HG03066 (cell line): ENCODE data around the gene CFAP20.

Source experiments
- ATAC-seq: cut with Tn5 transposase; IDR thresholded peaks from one replicate; pipeline ENCODE4 v1.9.1; 2021; ENCODE audit warnings: low read depth; ENCODE audit not compliant: unreplicated experiment

Gene CFAP20

DNA sequence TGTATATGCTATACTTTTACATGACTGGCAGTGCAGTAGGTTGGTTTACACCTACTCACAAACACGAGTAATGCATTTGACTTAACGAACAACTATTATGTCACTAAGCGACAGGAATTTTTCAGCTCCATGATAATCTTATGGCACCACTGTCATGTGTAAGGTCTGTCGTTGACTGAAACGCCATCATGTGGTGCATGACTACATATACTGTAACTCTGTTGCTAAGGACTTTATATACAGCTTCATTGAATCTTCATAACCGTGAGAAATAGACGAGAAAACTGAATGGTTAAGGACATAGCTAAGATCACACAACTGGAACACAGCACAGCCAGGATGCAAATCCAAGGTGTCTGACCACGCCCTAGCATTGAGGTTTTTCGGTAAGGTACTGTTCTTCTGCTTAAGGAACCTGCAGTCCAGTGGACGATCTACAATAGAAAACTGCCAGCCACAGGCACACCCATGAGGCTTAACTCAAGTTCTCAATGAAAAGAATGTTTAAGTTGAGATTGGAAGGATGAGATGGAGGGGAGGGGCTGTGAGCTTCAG lies 3.3 kb downstream of the CFAP20 start:
- ATAC-seq = no peak

DNA sequence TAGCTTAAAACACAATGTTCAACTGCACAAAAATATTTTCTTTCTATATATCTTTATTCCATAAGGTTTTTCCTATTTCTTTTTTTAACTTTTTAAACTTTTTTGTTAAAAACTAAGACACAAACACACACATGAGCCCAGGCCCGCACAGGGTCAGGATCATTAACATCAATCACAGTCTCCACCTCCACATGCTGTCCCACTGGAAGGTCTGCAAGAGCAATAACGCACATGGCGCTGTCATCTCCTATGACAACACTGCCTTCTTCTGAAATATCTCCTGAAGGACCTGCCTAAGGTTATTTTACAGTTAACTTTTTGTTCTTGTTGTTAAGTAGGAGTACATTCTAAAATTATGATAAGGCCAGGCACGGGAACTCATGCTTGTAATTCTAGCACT lies 4.1 kb downstream of the CFAP20 start:
- no peak for ATAC-seq

DNA sequence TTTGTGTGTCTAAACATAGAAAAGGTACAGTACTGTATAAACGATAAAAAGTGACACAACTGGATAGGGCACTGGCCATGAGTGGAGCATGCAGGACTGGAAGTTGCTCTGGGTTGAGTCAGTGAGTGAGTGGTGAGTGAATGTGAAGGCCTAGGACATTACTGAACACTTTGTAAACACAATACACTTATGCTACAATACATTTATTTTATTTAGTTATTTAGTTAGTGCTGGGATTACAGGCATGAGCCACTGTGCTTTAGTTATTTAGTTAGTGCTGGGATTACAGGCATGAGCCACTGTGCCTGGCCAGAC lies 4.6 kb downstream of the CFAP20 start:
- ATAC-seq = no peak

DNA sequence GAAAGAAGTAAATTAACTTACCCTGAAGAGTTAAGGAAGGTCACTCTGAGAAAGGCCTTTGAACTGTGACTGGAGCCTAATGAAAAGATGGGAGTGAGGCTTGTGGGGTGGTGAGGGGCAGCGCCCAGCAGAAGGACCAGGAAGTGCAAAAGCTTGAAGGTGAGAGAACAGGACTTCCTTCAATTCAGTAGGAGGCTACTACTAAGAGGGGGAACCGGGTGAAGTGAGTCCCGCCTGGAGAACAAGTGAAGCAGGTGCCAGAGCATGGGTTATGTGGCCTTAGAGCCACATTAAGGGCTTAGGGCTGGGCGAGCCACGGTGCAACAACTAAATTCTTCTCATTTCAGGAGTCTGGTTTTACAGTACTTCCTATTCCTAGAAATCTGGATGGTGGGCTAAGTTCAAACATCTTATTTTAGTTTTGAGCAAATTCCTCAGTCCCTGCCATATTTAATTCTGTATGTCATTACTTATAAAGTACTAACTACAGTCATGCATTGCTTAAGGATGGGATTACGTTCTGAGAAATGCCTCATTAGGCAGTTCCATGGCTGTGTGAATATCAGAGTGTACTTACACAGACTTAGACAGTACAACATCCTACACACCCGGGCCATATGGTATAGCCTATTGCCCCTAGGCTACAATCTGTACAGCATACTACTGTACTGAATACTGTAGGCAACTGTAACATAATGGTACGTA lies 5.1 kb downstream of the CFAP20 start:
- no peak for ATAC-seq

DNA sequence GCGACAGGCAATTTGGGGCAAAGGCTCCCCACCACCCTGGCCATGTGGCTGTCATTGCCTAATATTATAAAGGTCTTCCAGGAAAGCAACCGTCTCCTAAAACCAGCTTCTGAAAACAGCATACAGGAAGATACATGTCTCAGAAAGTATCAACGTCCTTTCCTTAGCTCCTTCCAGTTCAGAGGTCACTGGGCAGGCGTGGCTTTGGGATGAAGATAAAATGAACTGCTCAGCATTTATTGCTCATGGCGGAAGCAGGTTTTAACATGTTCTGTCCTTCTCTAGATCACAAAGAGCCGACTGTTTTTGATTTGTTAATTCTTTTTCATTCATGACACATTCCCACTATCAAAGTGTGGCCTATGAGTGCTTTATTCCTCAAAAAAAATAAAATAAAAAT lies 8.0 kb downstream of the CFAP20 start:
- no peak for ATAC-seq

DNA sequence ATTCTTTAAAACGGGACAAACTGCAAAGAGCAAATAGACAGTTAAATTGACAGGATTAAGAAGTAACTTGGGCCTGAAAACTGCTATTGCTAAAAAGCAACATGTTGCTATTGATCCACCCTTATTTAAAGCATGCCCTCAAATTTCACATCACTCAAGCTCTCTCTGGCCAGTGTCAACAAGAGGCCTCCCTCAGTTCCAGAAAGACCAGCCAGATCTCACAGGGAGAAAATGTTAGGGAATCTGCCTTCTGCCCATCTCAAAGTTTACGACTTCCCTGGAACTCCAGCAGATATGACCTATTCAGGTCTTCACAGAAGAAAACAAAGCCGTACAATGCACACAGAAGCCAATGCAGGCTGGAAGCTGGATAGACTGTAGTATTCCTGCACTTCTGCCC lies 8.9 kb downstream of the CFAP20 start:
- ATAC-seq = no peak

DNA sequence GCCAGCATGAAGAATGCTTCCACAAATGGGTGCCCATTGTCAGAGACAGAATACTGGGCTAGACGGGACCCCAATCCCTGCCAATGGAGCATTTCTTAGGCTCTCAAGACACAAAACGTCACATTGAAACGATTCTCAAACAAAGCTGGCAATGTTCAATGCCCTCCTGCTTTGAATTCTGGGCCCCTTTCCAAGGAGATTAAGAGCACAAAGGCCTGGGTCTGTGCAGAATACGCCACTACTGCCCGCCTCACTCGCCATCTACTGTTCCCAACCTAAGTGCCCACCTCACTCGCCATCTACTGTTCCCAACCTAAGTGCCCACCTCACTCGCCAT lies 9.7 kb downstream of the CFAP20 start:
- ATAC-seq = no peak

DNA sequence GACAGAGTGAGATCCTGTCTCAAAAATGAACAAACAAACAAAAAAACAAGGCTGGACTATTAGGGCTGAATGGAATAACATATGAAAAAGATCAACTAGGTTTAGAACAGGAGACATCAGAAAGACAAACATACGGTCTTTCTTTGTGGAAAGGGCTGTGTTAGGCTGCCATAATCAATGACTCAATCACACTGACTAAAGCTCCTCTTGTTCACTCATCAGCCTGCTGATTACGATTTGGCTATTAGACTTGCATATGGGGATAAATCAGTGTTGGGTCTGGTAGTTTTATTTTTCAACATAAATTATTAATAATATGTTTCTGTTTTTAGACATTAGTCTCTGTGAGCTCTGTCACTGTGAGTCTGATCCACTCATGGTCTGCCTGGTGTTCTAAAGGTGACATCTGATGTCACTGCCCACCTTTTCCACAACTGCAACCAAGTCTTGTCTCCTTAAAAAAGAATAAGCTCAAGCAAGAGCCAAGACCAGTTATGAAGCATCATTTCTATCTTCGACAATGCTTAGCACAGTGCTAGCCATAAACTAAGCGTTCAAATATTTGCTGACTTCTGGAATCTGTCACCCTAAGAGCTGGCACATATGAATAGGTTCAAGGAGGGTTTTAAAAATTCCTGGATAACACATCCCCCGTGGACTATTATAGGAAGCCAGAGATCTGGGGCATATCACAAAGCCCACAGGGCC lies 10.2 kb downstream of the CFAP20 start:
- ATAC-seq = no peak

DNA sequence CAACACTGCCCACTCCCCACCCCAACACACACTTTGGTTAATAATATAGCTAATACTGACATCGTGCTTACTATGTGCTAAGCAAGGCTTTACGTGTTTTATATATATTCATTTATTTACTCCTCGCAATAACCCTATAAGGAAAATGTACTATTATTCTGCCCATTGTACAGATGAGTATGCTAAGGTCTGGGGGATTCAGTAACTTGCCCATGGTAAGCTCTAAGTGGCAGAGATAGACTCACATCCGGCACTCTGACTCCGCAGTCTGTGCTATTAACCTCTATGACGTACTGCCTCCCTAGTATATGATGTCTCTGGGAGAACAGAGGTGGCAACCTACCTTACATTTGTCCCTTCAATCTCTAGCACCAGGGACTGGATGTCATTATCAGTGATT lies 12.7 kb downstream of the CFAP20 start:
- ATAC-seq = no peak

DNA sequence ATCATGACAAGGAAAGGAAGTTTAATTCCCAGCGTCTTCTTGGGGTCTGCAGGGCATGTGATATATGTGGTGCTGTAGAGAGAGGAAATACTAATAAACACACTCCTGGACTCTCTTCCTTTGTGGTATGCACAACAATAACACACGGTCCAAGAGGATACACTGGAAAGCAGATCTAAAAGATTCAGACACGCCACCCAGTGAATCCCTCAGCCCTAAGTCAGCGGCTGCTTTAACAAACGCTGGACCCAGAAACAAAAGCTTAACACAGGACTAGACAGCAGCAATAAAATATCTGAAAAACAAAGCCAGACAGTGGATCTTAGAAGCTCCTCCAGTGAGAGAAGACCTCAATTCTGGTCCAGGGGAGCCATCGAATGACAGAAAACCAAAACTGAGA lies 13.1 kb downstream of the CFAP20 start:
- no peak for ATAC-seq

DNA sequence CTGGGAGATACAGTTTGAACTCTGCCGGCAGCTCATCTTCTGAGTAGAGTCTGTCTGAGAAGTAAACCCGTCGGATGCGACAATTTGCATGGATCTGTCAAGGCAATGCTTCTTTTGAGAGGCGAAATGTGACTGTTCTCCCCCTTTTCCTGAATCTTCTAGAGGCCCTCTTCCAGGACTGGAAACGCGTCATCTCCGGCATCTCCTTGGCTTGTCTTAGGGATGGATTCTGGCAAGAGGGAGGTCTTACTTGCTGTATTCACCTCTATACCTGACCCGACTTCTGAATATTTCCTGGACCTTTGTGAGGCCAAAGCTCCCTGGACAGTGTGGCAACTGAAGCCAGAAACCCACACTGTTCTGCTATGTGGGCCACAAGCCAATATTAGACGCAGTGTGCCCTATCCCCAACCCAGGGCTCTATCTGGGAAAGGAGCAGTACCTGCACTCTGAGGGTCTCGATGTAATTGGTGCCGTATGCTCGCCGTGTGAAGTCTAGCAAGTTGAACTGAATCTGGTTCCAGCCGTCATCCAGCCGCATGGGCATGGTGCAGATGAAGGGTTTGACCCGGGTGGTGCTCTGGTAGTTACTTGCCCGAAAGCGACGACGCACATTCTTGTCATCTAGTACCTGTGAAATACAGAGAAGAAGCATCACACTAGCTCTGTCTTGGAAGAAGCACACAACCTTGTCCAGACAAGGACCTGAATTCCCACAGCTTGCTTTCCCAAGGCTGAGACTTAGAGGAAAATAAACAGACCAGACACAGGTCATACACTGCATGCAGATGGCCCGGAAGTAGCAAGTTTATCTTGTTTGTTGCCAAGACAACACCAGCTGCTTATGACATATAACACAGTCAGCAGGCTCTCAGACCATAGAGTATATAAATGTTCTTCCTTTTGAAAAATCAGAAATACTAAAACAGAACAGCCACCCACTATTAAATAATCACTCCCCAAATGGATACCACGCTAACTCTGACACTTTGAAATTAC lies 14.1 kb downstream of the CFAP20 start:
- no peak for ATAC-seq

DNA sequence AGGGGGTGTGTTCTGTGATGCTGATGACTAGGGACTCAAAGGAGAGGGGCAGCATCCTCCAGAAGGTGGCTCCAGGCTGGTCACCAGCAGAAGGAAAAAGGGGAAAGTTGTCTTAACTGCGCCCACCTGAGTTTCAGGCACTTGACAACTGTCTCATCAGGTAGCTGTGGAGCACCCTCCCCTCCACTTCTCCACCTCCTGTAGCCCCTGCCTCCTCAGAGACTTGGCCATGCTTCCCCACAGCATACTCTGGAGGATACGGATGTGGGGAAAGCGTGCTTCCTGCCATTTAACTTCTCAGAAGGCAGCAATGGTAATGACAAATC lies 17.9 kb downstream of the CFAP20 start:
- ATAC-seq = no peak

DNA sequence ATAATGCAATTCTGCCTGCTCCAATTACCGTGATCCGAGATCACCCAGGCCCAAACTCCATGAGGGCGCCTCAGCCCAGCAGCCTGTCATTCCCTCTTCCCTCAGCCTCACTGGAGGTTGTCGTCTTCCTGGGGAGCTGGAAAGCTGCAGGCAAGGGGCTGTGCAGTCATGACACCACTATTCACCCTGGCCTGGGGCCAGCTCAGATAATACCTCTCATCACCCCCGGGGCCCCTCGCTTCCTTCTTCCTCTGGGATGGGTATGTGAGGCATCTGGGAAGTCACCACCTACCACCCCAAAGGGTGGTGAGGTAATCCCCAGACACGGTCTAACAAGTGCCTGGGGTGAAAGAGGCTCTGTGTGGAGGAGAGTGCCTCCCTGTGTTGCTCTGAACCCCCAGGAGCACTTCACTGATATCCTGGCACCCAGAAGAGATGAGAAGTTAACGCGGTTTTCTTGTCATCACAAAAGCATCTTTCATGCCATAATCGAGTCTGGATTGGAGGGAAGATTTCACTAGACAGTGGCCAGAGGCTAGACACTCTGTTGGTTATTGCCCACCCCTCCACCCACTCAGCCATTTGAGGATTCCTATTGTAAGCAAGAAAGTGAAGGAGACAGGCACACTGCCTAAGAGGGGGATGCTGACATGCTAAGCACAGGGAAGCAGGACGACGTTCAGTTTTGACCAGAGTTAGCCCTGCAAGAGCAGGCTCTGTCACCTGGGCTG lies 18.4 kb downstream of the CFAP20 start:
- no peak for ATAC-seq

DNA sequence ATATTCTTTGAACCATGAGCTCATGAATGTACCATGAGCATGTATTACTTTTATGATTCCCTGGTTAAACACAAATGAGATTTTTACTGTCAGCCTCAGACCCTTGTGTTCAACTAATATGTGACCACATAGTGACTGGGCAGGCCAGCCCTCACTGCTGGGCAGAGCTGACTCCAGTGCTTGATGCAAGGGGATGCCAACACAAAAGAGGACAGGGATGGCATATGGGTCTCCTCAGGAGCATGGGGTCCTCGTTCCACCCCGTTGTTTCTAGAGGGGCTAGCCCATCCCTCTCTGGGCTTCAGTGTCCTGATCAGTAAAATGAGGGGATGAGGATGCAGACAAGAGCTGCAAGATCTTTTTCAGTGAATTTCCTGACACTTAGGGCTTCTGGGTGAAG lies 19.3 kb downstream of the CFAP20 start:
- no peak for ATAC-seq

DNA sequence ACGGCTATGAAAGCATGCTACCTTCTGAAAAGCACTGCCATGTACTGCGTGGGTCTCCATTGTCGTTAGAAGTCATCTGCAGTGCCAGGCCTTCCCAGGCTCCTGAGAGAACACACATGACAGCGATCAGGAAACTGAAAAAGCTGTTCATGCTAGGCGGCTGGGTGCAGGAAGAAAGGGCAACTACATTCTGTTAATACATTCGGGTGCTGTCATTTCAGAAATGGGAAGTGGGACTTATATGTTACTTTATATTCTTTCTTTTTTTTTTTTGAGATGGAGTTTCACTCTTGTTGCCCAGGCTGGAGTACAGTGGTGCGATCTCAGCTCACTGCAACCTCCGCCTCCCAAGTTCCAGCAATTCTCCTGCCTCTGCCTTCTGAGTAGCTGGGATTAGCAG lies 19.9 kb downstream of the CFAP20 start:
- ATAC-seq = no peak

DNA sequence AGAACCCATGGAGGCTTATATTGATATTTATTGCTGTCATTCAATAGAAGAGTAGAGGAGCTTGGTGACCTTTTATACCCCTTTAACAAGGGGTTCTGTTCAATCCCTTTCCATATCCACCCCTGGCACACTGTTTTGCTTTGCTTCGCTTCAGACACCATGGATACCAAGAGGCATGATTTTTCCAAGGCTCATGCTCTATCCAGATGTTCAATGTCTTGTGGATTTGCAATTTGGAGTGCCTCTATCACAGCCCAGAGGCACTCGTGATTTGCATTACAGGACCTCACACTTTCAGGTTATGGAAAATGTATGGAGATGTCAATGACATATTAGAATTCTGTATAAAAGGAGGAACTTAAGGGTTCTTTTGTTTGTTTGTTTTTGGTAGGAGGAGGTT lies 21.5 kb downstream of the CFAP20 start:
- no peak for ATAC-seq

DNA sequence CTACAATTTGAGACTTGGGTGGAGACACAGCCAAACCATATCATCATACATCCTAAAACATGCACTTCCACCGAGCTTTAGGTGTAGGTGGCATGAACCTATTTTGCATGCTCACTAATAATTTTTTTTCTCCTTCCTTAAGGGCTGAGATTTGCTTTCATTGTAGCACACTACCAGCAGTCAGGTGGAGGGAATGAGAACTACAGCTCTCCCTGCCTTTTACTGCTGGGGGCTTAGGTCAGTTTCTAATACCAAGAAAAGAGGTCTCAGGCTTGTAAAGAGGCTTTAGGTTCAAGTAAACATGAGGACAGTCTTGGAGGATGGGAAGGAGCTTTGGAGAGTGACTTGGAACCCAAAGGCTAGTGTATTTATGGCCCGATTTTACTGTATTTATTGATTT lies 22.0 kb downstream of the CFAP20 start:
- ATAC-seq = no peak

DNA sequence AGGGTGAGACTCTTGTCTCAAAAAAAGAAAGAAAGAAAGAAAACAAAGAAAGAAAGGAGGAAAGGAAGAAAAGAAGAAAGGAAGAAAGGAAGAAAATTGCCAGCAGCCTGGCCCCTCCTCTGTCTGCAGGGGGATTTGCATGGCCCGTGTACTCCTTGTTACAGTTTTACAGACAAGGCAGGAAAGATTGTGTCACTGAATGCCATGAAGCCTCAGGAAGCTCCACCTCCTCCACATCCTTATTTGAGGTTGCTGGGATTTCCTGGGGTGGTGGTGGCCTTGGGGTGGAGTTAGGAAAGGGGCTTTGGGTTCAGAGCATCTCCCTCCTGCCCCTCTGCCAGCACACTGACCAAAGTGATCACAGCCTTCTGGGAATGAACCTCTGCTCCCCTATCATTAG lies 23.6 kb downstream of the CFAP20 start:
- no peak for ATAC-seq

DNA sequence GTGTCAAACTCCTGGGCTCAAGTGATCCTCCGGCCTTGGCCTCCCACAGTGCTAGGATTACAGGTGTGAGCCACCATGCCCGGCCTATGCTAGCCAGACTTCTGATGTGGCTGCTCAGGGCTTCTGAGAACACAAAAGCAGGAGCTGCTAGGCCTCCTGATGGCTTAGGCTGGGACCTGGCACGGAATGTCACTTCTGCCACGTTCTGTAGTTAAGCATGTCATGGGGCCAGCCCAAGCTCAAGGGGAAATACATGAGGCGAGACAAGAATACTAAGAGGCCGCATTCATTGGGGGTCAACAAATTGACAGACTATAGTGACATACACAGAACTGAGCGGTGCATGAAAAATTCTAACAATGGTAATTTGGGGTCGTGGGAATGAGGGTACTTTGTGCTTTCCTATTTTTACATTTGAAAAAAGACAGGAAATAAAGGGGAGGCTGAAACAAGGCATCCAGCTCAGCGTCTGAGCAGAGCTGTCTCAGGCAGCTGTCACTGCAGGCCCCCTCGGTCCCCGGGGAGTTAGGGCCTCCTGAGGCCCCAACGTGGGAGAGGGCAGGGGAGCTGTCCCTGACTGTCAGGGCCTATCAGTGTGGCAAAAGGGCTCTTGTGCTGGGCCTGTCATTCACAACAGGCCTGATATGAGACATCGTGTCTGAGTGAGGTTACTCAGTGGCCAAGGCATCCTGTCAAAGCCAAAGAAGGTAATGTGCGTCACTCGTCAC lies 26.4 kb downstream of the CFAP20 start:
- ATAC-seq = no peak

DNA sequence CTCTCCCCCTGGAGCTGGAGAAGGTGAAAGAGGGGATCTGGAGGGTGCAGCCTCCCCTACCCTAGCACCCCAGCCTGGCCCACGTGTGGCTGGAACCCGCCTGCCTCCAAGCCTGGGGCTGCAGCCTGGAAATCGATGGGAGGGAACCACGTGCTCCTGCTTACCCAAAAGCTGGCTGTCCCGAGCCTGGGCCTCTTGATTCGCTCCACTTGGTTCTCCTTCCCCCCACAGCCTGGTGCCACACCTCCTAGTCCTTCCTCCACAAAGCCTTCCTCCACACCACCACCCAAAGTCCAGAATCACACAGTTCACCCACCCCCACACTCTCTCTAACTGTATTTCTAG lies 29.3 kb downstream of the CFAP20 start:
- ATAC-seq = no peak
